Neural progenitor cell (in vitro differentiated cells): ENCODE data around the gene CD274. TPM values are rescaled to one million over a fixed set of nuclear protein-coding genes. Genes with fewer than 3 reads are reported as not detected.

Experiments
- DNase-seq: peaks from one replicate; pipeline ENCODE4 v3.0.0-alpha.2; 2016; ENCODE audit warnings: low spot score
- H2AFZ ChIP-seq: fragments of 200-600 bp; sonication (generic); replicated peaks from 2 replicates; pipeline ENCODE4 v1.6.1; 2016; ENCODE audit warnings: antibody characterized with exemption
- H3F3A ChIP-seq: fragments of 200-600 bp; sonication (generic); 2 replicates; pipeline ENCODE4 v1.6.1; 2016; ENCODE audit warnings: antibody characterized with exemption, low read depth
- H3K27ac ChIP-seq: fragments of 200-600 bp; sonication (generic); 2 replicates; pipeline ENCODE4 v1.5.1; 2016; ENCODE audit warnings: mild to moderate bottlenecking
- H3K27me3 ChIP-seq: fragments of 200-600 bp; sonication (generic); 2 replicates; pipeline ENCODE4 v1.6.1; 2016; ENCODE audit warnings: mild to moderate bottlenecking, moderate library complexity
- H3K36me3 ChIP-seq: fragments of 200-600 bp; sonication (generic); 2 replicates; pipeline ENCODE4 v1.5.1; 2016
- H3K4me1 ChIP-seq: fragments of 200-600 bp; sonication (generic); 2 replicates; pipeline ENCODE4 v1.6.1; 2016; ENCODE audit warnings: mixed run types
- H3K4me2 ChIP-seq: fragments of 200-600 bp; sonication (generic); 2 replicates; pipeline ENCODE4 v1.6.1; 2016
- H3K4me3 ChIP-seq: fragments of 200-600 bp; sonication (generic); 2 replicates; pipeline ENCODE4 v1.5.1; 2016
- H3K79me2 ChIP-seq: fragments of 200-600 bp; sonication (generic); 2 replicates; pipeline ENCODE4 v1.6.1; 2016; ENCODE audit warnings: low read depth
- H3K9ac ChIP-seq: fragments of 200-600 bp; sonication (generic); 2 replicates; pipeline ENCODE4 v1.6.1; 2016
- H3K9me3 ChIP-seq: fragments of 200-600 bp; sonication (generic); 2 replicates; pipeline ENCODE4 v1.5.1; 2016; ENCODE audit warnings: low read depth
- H4K20me1 ChIP-seq: fragments of 200-600 bp; sonication (generic); 2 replicates; pipeline ENCODE4 v1.6.1; 2016; ENCODE audit warnings: low read depth
- H3K27ac Mint-ChIP-seq: 3 replicates; pipeline ENCODE4 v1.8.0; 2021; ENCODE audit warnings: mixed read lengths
- H3K27me3 Mint-ChIP-seq: 2 replicates; pipeline ENCODE4 v1.8.0; 2022; ENCODE audit warnings: low read depth, mild to moderate bottlenecking, inconsistent platforms, moderate library complexity, mixed read lengths; ENCODE audit not compliant: insufficient read depth
- H3K36me3 Mint-ChIP-seq: 3 replicates; pipeline ENCODE4 v1.8.0; 2021; ENCODE audit warnings: mixed read lengths
- H3K4me1 Mint-ChIP-seq: 3 replicates; pipeline ENCODE4 v1.8.0; 2021; ENCODE audit warnings: mixed read lengths
- H3K4me3 Mint-ChIP-seq: 3 replicates; pipeline ENCODE4 v1.8.0; 2021; ENCODE audit warnings: mild to moderate bottlenecking, moderate library complexity, mixed read lengths
- H3K9me3 Mint-ChIP-seq: 3 replicates; pipeline ENCODE4 v1.8.0; 2020; ENCODE audit warnings: mixed read lengths
- EZH2 ChIP-seq: fragments of 200-600 bp; sonication (generic); IDR thresholded peaks from 2 replicates; pipeline ENCODE4 v1.6.1; 2017; ENCODE audit warnings: antibody characterized with exemption, mild to moderate bottlenecking, moderate library complexity
- EZH2phosphoT487 ChIP-seq: fragments of 200-600 bp; sonication (generic); IDR thresholded peaks from 2 replicates; pipeline ENCODE4 v1.6.1; 2017; ENCODE audit warnings: antibody characterized with exemption
- total RNA-seq: library from RNA; depleted of rRNA; stranded (reverse); fragments of >200 nt; gene quantifications from 2 replicates; pipeline ENCODE4 v1.2.3, GENCODE V29; 2015; ENCODE audit warnings: low replicate concordance
- TF ChIP-seq, protein P1 (sequence below): fragments of 200-600 bp; sonication (generic); IDR thresholded peaks from 2 replicates; pipeline ENCODE4 v1.5.1; 2017; ENCODE audit warnings: antibody characterized with exemption, mild to moderate bottlenecking

CD274 gene
- total RNA-seq, 1 donor from 2014 or later = not detected

- Mint-ChIP-seq H3K27ac (no peak overlapping the region), H3K27me3 (peaks cover 4% of the 10 kb centered on the region), H3K36me3 (no peaks in the 10 kb centered on the region), H3K9me3 (no peaks in the 10 kb centered on the region), H3K4me1 (no peaks in the 10 kb centered on the region), H3K4me3 (no peak overlapping the region)
- Histone ChIP-seq H4K20me1 (no peaks in the 10 kb centered on the region), H2AFZ (no peak overlapping the region), H3K79me2 (no peaks in the 10 kb centered on the region), H3K27ac (no peak overlapping the region), H3K36me3 (no peaks in the 10 kb centered on the region), H3K9me3 (no peaks in the 10 kb centered on the region), H3K4me2 (no peak overlapping the region), H3K9ac (no peak overlapping the region), H3F3A (no peaks in the 10 kb centered on the region), H3K27me3 (no peaks in the 10 kb centered on the region), H3K4me1 (no peaks in the 10 kb centered on the region), H3K4me3 (no peak overlapping the region)
- TF ChIP-seq EZH2phosphoT487 (no peak), EZH2 (no peak)
- TF ChIP-seq, protein P1, sequence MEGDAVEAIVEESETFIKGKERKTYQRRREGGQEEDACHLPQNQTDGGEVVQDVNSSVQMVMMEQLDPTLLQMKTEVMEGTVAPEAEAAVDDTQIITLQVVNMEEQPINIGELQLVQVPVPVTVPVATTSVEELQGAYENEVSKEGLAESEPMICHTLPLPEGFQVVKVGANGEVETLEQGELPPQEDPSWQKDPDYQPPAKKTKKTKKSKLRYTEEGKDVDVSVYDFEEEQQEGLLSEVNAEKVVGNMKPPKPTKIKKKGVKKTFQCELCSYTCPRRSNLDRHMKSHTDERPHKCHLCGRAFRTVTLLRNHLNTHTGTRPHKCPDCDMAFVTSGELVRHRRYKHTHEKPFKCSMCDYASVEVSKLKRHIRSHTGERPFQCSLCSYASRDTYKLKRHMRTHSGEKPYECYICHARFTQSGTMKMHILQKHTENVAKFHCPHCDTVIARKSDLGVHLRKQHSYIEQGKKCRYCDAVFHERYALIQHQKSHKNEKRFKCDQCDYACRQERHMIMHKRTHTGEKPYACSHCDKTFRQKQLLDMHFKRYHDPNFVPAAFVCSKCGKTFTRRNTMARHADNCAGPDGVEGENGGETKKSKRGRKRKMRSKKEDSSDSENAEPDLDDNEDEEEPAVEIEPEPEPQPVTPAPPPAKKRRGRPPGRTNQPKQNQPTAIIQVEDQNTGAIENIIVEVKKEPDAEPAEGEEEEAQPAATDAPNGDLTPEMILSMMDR = peak; percentile 6
- no peak for DNase-seq
These were observed 31.1 kb downstream of the CD274 start for GRCh38 chr9:5481322-5482040.

- Mint-ChIP-seq H3K36me3 (no peaks in the 10 kb centered on the region), H3K27me3 (peaks cover 4% of the 10 kb centered on the region), H3K4me3 (no peak overlapping the region), H3K4me1 (no peaks in the 10 kb centered on the region), H3K27ac (no peak overlapping the region), H3K9me3 (no peaks in the 10 kb centered on the region)
- Histone ChIP-seq H3K4me3 (no peak overlapping the region), H3F3A (no peaks in the 10 kb centered on the region), H3K9ac (no peak overlapping the region), H3K27me3 (no peaks in the 10 kb centered on the region), H3K9me3 (no peaks in the 10 kb centered on the region), H2AFZ (no peak overlapping the region), H3K36me3 (no peaks in the 10 kb centered on the region), H3K27ac (no peak overlapping the region), H4K20me1 (no peaks in the 10 kb centered on the region), H3K79me2 (no peaks in the 10 kb centered on the region), H3K4me2 (no peak overlapping the region), H3K4me1 (no peaks in the 10 kb centered on the region)
- TF ChIP-seq, protein P1 = no peak
- TF ChIP-seq EZH2 = no peak
- TF ChIP-seq EZH2phosphoT487 = no peak
- DNase-seq = no peak
These were observed 31.9 kb downstream of the CD274 start for GRCh38 chr9:5482194-5482593.

DNA sequence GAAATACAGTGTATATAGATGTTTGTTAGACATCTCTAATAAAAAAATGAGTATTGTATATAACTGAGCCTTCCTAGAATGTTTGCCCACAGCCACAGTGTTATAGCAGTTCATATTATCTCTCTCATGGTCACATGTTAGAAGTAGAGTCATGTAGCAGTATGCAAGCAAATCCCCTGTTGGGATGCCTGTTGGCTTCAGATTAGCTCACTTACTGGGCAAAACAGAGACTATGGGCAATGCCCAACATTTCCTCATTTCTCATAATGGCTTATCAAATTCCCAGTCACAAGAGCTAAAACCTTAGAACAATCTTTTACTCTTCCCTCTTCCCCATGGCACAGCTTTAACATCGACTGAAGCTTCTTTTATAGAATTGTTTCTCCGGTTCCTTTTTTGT, 33.0 kb downstream of the CD274 start:
- Histone ChIP-seq H3F3A (no peaks in the 10 kb centered on the region), H3K4me1 (no peaks in the 10 kb centered on the region), H3K27ac (no peak overlapping the region), H3K9me3 (no peaks in the 10 kb centered on the region), H3K4me2 (no peak overlapping the region), H3K4me3 (no peak overlapping the region), H3K9ac (no peak overlapping the region), H4K20me1 (no peaks in the 10 kb centered on the region), H3K79me2 (no peaks in the 10 kb centered on the region), H2AFZ (no peak overlapping the region), H3K27me3 (no peaks in the 10 kb centered on the region), H3K36me3 (no peaks in the 10 kb centered on the region)
- no peak for TF ChIP-seq EZH2phosphoT487
- no peak for TF ChIP-seq EZH2
- TF ChIP-seq, protein P1 = no peak
- Mint-ChIP-seq H3K36me3 (no peaks in the 10 kb centered on the region), H3K9me3 (no peaks in the 10 kb centered on the region), H3K27me3 (peaks cover 4% of the 10 kb centered on the region), H3K27ac (no peak overlapping the region), H3K4me3 (no peak overlapping the region), H3K4me1 (no peaks in the 10 kb centered on the region)
- no peak for DNase-seq
